Karpas-422 (cell line): ENCODE measurements around the gene SNAP47. TPM values are rescaled to one million over a fixed set of nuclear protein-coding genes. Genes with fewer than 3 reads are reported as not detected.

Experiments used
- DNase-seq: peaks from one replicate; pipeline ENCODE4 v3.0.0-alpha.2; 2015
- H2AFZ ChIP-seq: fragments of 200-600 bp; sonication (generic); 2 replicates; pipeline ENCODE4 v1.6.1; 2014; ENCODE audit warnings: antibody characterized with exemption, low read length, mixed read lengths
- H3K27ac ChIP-seq: fragments of 200-600 bp; sonication (generic); 2 replicates; pipeline ENCODE4 v1.5.1; 2014; ENCODE audit warnings: mild to moderate bottlenecking, low read length, moderate library complexity
- H3K27me3 ChIP-seq: fragments of 200-600 bp; sonication (generic); 2 replicates; pipeline ENCODE4 v1.6.1; 2014; ENCODE audit warnings: low read length, mixed read lengths
- H3K36me3 ChIP-seq: fragments of 200-600 bp; sonication (generic); 2 replicates; pipeline ENCODE4 v1.6.1; 2014; ENCODE audit warnings: low read length, mixed read lengths; ENCODE audit not compliant: insufficient read depth
- H3K4me1 ChIP-seq: fragments of 200-600 bp; sonication (generic); 2 replicates; pipeline ENCODE4 v1.6.1; 2014; ENCODE audit warnings: mild to moderate bottlenecking, low read length, mixed read lengths
- H3K4me2 ChIP-seq: fragments of 200-600 bp; sonication (generic); 2 replicates; pipeline ENCODE4 v1.6.1; 2014; ENCODE audit warnings: low read length, low read depth, mild to moderate bottlenecking; ENCODE audit not compliant: poor library complexity, severe bottlenecking
- H3K4me3 ChIP-seq: fragments of 200-600 bp; sonication (generic); 2 replicates; pipeline ENCODE4 v1.5.1; 2014; ENCODE audit warnings: mild to moderate bottlenecking, antibody characterized with exemption, low read length, mixed read lengths
- H3K79me2 ChIP-seq: fragments of 200-600 bp; sonication (generic); 2 replicates; pipeline ENCODE4 v1.6.1; 2014; ENCODE audit warnings: mild to moderate bottlenecking, low read length, mixed read lengths
- H3K9ac ChIP-seq: fragments of 200-600 bp; sonication (generic); 2 replicates; pipeline ENCODE4 v1.6.0; 2014; ENCODE audit warnings: low read length
- H3K9me2 ChIP-seq: fragments of 200-600 bp; sonication (generic), shearing (Covaris generic); replicated peaks from 2 replicates; pipeline ENCODE4 v1.6.0; 2014; ENCODE audit warnings: mild to moderate bottlenecking, low read length, moderate library complexity; ENCODE audit not compliant: insufficient read depth
- H3K9me3 ChIP-seq: fragments of 300-700, 200-600 bp; sonication (generic); 2 replicates; pipeline ENCODE4 v1.6.1; 2014; ENCODE audit warnings: low read length, mixed read lengths
- H4K20me1 ChIP-seq: fragments of 200-600 bp; sonication (generic); 2 replicates; pipeline ENCODE4 v1.6.1; 2014; ENCODE audit warnings: mild to moderate bottlenecking, antibody characterized with exemption, low read length, low read depth; ENCODE audit not compliant: insufficient read depth
- total RNA-seq: library from RNA; depleted of rRNA; stranded (reverse); fragments of >200 nt; shearing (Covaris generic); gene quantifications from 2 replicates; pipeline ENCODE4 v1.2.3, GENCODE V29; 2014; ENCODE audit warnings: low replicate concordance

Gene SNAP47
- total RNA-seq, 1 experiment from 2014 or later, result 15.3 TPM

- DNase-seq, result no peak
- Histone ChIP-seq H4K20me1 (peaks cover 10% of the 10 kb centered on the region), H3K27ac (no peak overlapping the region), H3K27me3 (no peaks in the 10 kb centered on the region), H3K79me2 (peaks cover 22% of the 10 kb centered on the region), H3K9ac (no peak overlapping the region), H3K4me2 (no peak overlapping the region), H3K4me1 (no peaks in the 10 kb centered on the region; the same call in 1 of the 2 replicates), H2AFZ (no peak overlapping the region), H3K9me3 (no peaks in the 10 kb centered on the region), H3K36me3 (no peaks in the 10 kb centered on the region; the same call in 1 of the 2 replicates), H3K9me2 (no peaks in the 10 kb centered on the region), H3K4me3 (no peak overlapping the region)
Measured at GRCh38 chr1:227766015-227766634, 30.9 kb downstream of the SNAP47 start.

- H3K9me2 ChIP-seq, result no peaks in the 10 kb centered on the region
- no peak overlapping the region for H3K9ac ChIP-seq
- no peak overlapping the region for H3K4me2 ChIP-seq
- H3K9me3 ChIP-seq, result no peaks in the 10 kb centered on the region
- no peak overlapping the region for H2AFZ ChIP-seq
- H3K27me3 ChIP-seq, result no peaks in the 10 kb centered on the region
- H3K79me2 ChIP-seq, result peaks cover 22% of the 10 kb centered on the region
- peaks cover 10% of the 10 kb centered on the region for H4K20me1 ChIP-seq
- DNase-seq, result no peak
- H3K27ac ChIP-seq, result no peak overlapping the region
- no peak overlapping the region for H3K4me3 ChIP-seq
- no peaks in the 10 kb centered on the region for H3K36me3 ChIP-seq
- no peaks in the 10 kb centered on the region; the same call in 1 of the 2 replicates for H3K4me1 ChIP-seq
Measured at GRCh38 chr1:227766653-227767277, 31.5 kb downstream of the SNAP47 start.

- H2AFZ ChIP-seq, result no peak overlapping the region
- H4K20me1 ChIP-seq, result peaks cover 6% of the 10 kb centered on the region
- H3K9me2 ChIP-seq, result no peaks in the 10 kb centered on the region
- no peaks in the 10 kb centered on the region for H3K9me3 ChIP-seq
- no peak overlapping the region for H3K9ac ChIP-seq
- H3K4me1 ChIP-seq, result no peaks in the 10 kb centered on the region; the same call in 1 of the 2 replicates
- no peaks in the 10 kb centered on the region for H3K27me3 ChIP-seq
- peaks cover 17% of the 10 kb centered on the region for H3K79me2 ChIP-seq
- H3K4me2 ChIP-seq, result no peak overlapping the region
- no peak overlapping the region for H3K27ac ChIP-seq
- no peak overlapping the region for H3K4me3 ChIP-seq
- no peak for DNase-seq
- H3K36me3 ChIP-seq, result no peaks in the 10 kb centered on the region
Measured at GRCh38 chr1:227767401-227768124, 32.3 kb downstream of the SNAP47 start.

GRCh38 chr1:227768125-227768439, 32.8 kb downstream of the SNAP47 start:
- H3K4me1 ChIP-seq, result no peaks in the 10 kb centered on the region
- H3K79me2 ChIP-seq, result peaks cover 11% of the 10 kb centered on the region
- no peak overlapping the region for H3K27ac ChIP-seq
- no peak for DNase-seq
- no peaks in the 10 kb centered on the region for H3K27me3 ChIP-seq
- no peak overlapping the region for H2AFZ ChIP-seq
- no peaks in the 10 kb centered on the region for H3K9me3 ChIP-seq
- H3K4me3 ChIP-seq, result no peak overlapping the region
- H3K4me2 ChIP-seq, result no peak overlapping the region
- no peaks in the 10 kb centered on the region for H3K36me3 ChIP-seq
- H4K20me1 ChIP-seq, result peaks cover 3% of the 10 kb centered on the region
- no peaks in the 10 kb centered on the region for H3K9me2 ChIP-seq
- no peak overlapping the region for H3K9ac ChIP-seq

- H3K9ac ChIP-seq, result no peak overlapping the region
- H3K4me3 ChIP-seq, result no peak overlapping the region
- H3K27ac ChIP-seq, result no peak overlapping the region
- no peaks in the 10 kb centered on the region for H3K9me3 ChIP-seq
- no peaks in the 10 kb centered on the region for H3K9me2 ChIP-seq
- H3K79me2 ChIP-seq, result peaks cover 6% of the 10 kb centered on the region; the same call in 1 of the 2 replicates
- H4K20me1 ChIP-seq, result no peaks in the 10 kb centered on the region
- H3K4me2 ChIP-seq, result no peak overlapping the region
- H2AFZ ChIP-seq, result no peak overlapping the region
- H3K27me3 ChIP-seq, result no peaks in the 10 kb centered on the region
- no peaks in the 10 kb centered on the region for H3K4me1 ChIP-seq
- no peaks in the 10 kb centered on the region for H3K36me3 ChIP-seq
- DNase-seq, result no peak
Measured at GRCh38 chr1:227768640-227769039, 33.4 kb downstream of the SNAP47 start.

GRCh38 chr1:227769047-227769935, 34.1 kb downstream of the SNAP47 start:
- no peaks in the 10 kb centered on the region for H3K9me3 ChIP-seq
- no peaks in the 10 kb centered on the region for H4K20me1 ChIP-seq
- no peaks in the 10 kb centered on the region for H3K9me2 ChIP-seq
- no peaks in the 10 kb centered on the region for H3K4me1 ChIP-seq
- no peak overlapping the region for H3K27ac ChIP-seq
- no peaks in the 10 kb centered on the region for H3K36me3 ChIP-seq
- DNase-seq, result no peak
- H3K4me2 ChIP-seq, result no peak overlapping the region
- no peak overlapping the region for H3K4me3 ChIP-seq
- H2AFZ ChIP-seq, result no peak overlapping the region
- no peaks in the 10 kb centered on the region; the same call in 1 of the 2 replicates for H3K79me2 ChIP-seq
- no peak overlapping the region for H3K9ac ChIP-seq
- no peaks in the 10 kb centered on the region for H3K27me3 ChIP-seq

- H3K9me2 ChIP-seq, result no peaks in the 10 kb centered on the region
- no peaks in the 10 kb centered on the region for H3K36me3 ChIP-seq
- no peaks in the 10 kb centered on the region for H3K27me3 ChIP-seq
- no peaks in the 10 kb centered on the region for H3K79me2 ChIP-seq
- no peak overlapping the region for H3K27ac ChIP-seq
- H3K4me2 ChIP-seq, result no peak overlapping the region
- H3K9me3 ChIP-seq, result no peaks in the 10 kb centered on the region
- no peak overlapping the region for H3K4me3 ChIP-seq
- H2AFZ ChIP-seq, result no peak overlapping the region
- H3K9ac ChIP-seq, result no peak overlapping the region
- no peaks in the 10 kb centered on the region for H3K4me1 ChIP-seq
- no peaks in the 10 kb centered on the region for H4K20me1 ChIP-seq
- DNase-seq, result no peak
Measured at GRCh38 chr1:227769936-227770494, 34.8 kb downstream of the SNAP47 start.
